ENCODE results near the gene CCNA2.

- TF ChIP-seq EZH2 (IDR thresholded peaks at IDR 0.05; ENCODE audit: insufficient read depth, poor library complexity, severe bottlenecking) (no peak), EZH2phosphoT487 (IDR thresholded peaks at IDR 0.05; ENCODE audit: insufficient read depth, low read depth) (no peak)
Measured at GRCh38 chr4:121789960-121790829, 33.5 kb downstream of the CCNA2 start.
